Esophagus muscularis mucosa (tissue), 4 donors: ENCODE measurements around the gene MAP2K2. TPM values are rescaled to one million over a fixed set of nuclear protein-coding genes. Genes with fewer than 3 reads are reported as not detected.

Source experiments
- DNase-seq: peaks from one replicate; pipeline ENCODE4 v3.0.0-alpha.2; 2017; ENCODE audit errors: extremely low spot score
- H3K27ac ChIP-seq, 4 donors: fragments of 200-600 bp; sonication (generic); replicated peaks in 1 of 4; 1 replicate in 3 of 4; 2 replicates in 1 of 4; pipeline ENCODE4 v1.5.1; 2016 to 2019; ENCODE audit warnings: mild to moderate bottlenecking in 1 of 4
- H3K27me3 ChIP-seq, 4 donors: fragments of 200-600 bp; sonication (generic); one replicate each; pipeline versions ENCODE4 v1.5.1 to v1.6.0; 2016 to 2019
- H3K36me3 ChIP-seq, 4 donors: fragments of 200-600 bp; sonication (generic); one replicate each; pipeline ENCODE4 v1.5.1; 2016 to 2019
- H3K4me1 ChIP-seq, 4 donors: fragments of 200-600 bp; sonication (generic); one replicate each; pipeline ENCODE4 v1.5.1; 2016 to 2019
- H3K4me3 ChIP-seq, 4 donors: fragments of 200-600 bp; sonication (generic); 1 replicate in 2 of 4; 2 replicates in 2 of 4; pipeline ENCODE4 v1.5.1; 2016 to 2019; ENCODE audit warnings: mild to moderate bottlenecking in 4 of 4, moderate library complexity in 1 of 4
- H3K9me3 ChIP-seq, 4 donors: fragments of 200-600 bp; sonication (generic); 1 replicate in 3 of 4; 2 replicates in 1 of 4; pipeline ENCODE4 v1.5.1; 2016 to 2019
- CTCF ChIP-seq, 3 experiments: fragments of 200-600 bp in 2 of 3; fragments of 450-650 bp in 1 of 3; sonication (generic) in 2 of 3; IDR thresholded peaks; one replicate each; pipeline ENCODE4 v1.5.1; 2017 to 2019; ENCODE audit warnings: antibody characterized with exemption in 3 of 3, mild to moderate bottlenecking in 2 of 3, moderate library complexity in 1 of 3
- EP300 ChIP-seq: sonication (generic); formaldehyde crosslinking; IDR thresholded peaks from one replicate; pipeline ENCODE4 v1.6.1; 2017; ENCODE audit warnings: antibody characterized with exemption
- POLR2A ChIP-seq: fragments of 450-650 bp; IDR thresholded peaks from one replicate; pipeline ENCODE4 v1.6.1; 2017; ENCODE audit warnings: antibody characterized with exemption, moderate library complexity, mild to moderate bottlenecking, low read depth
- POLR2AphosphoS5 ChIP-seq, 2 donors: sonication (generic); formaldehyde crosslinking; IDR thresholded peaks; one replicate each; pipeline ENCODE4 v1.6.1; 2017; ENCODE audit warnings: antibody characterized with exemption in 2 of 2
- WGBS: methylation state at CpG from one replicate; pipeline ENCODE4 v1.1.5; 2018; 5-methylcytosine and 5-hydroxymethylcytosine counted together
- intact Hi-C: fragments of 100-400 bp; cut with DNase I; formaldehyde crosslinking; loops from one replicate; pipeline ENCODE4 v1.15.1; 2023
- total RNA-seq, 4 donors: library from RNA; depleted of rRNA; stranded (reverse); fragments of >200 nt; gene quantifications; one replicate each; pipeline versions ENCODE4 v1.1.0 to v1.2.1, GENCODE V29; 2016

The MAP2K2 gene
- total RNA-seq, 4 donors from 2014 or later = 59.0 to 145 (median 101) TPM

- Histone ChIP-seq H3K4me1 (peaks cover 59 to 92% (median 80%) of the 10 kb centered on the region in 4 donors), H3K4me3 (no peak overlapping the region), H3K27me3 (no peaks in the 10 kb centered on the region), H3K9me3 (no peaks in the 10 kb centered on the region), H3K36me3 (peaks cover 23 to 62% (median 54%) of the 10 kb centered on the region in 4 donors), H3K27ac (no peak overlapping the region)
- WGBS = 95% methylated on average over 14 of the region's 20 CpGs
- DNase-seq = no peak
- intact Hi-C loops = loop anchor here (5.0 kb wide), 1 partner anchor 38 kb away; no protein-coding TSS in a partner anchor
- TF ChIP-seq POLR2A = no peak
Measured at GRCh38 chr19:4055209-4055552, 68.7 kb downstream of the MAP2K2 start.

- H3K36me3 ChIP-seq = peaks cover 23 to 68% (median 57%) of the 10 kb centered on the region in 4 donors
- H3K27ac ChIP-seq = no peak overlapping the region
- TF ChIP-seq CTCF (IDR thresholded peaks at IDR 0.05) = no peak
- TF ChIP-seq POLR2AphosphoS5 (IDR thresholded peaks at IDR 0.05) = no peak
- no peak for TF ChIP-seq EP300
- no peak for TF ChIP-seq POLR2A
- no peaks in the 10 kb centered on the region for H3K9me3 ChIP-seq
- intact Hi-C loops = loop anchor here (5.0 kb wide), 1 partner anchor 37 kb away; no protein-coding TSS in a partner anchor
- WGBS = 95% methylated on average over 25 of the region's 91 CpGs
- H3K4me3 ChIP-seq = no peak overlapping the region
- peaks cover 58 to 92% (median 80%) of the 10 kb centered on the region in 4 donors for H3K4me1 ChIP-seq
- no peaks in the 10 kb centered on the region for H3K27me3 ChIP-seq
- DNase-seq = no peak
Measured at GRCh38 chr19:4054441-4055208, 69.3 kb downstream of the MAP2K2 start.

- TF ChIP-seq POLR2A = no peak
- peak in 1 of 2 donors; percentile 30 for TF ChIP-seq POLR2AphosphoS5 (IDR thresholded peaks at IDR 0.05)
- no peak for DNase-seq
- WGBS = 87% methylated on average over 52 of the region's 82 CpGs
- Histone ChIP-seq H3K27ac (peak overlapping the region in 1 of 4 donors; percentile 82), H3K4me1 (peaks cover 58 to 89% (median 77%) of the 10 kb centered on the region in 4 donors), H3K36me3 (peaks cover 23 to 75% (median 63%) of the 10 kb centered on the region in 4 donors), H3K9me3 (no peaks in the 10 kb centered on the region), H3K27me3 (no peaks in the 10 kb centered on the region), H3K4me3 (peak overlapping the region in 2 of 4 donors; percentile 14 to 32)
- intact Hi-C loops = no loop called here
Measured at GRCh38 chr19:4053423-4054324, 70.2 kb downstream of the MAP2K2 start.

DNA sequence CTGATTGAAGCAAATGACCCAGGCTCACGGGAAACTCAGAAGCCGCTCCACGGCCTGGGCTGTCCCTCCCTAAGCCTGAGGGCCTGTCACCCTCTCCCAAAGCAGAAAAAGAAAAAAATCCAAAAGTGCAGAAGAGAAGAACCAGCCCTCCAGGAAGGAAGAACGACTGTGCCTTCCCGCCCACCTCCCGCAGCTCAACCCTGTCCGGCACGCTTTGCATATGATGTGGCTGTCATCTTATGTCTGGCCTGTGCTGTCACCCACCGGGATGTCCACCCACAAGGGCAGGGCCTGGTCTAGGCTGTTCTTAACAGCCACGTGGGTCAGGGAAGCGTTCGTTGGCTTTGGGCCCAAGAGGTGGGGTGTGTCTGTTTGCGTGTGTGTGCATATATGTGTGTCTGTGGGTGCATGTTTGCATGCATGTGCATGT lies 70.9 kb downstream of the MAP2K2 start:
- TF ChIP-seq POLR2A (no peak), EP300 (no peak)
- no peaks in the 10 kb centered on the region for H3K27me3 ChIP-seq
- H3K36me3 ChIP-seq = peaks cover 25 to 82% (median 68%) of the 10 kb centered on the region in 4 donors
- peaks cover 52 to 87% (median 70%) of the 10 kb centered on the region in 4 donors for H3K4me1 ChIP-seq
- intact Hi-C loops = no loop called here
- no peak for DNase-seq
- no peaks in the 10 kb centered on the region for H3K9me3 ChIP-seq
- H3K27ac ChIP-seq = peak overlapping the region; percentile 53 to 82 (median 75)
- WGBS = 33% methylated on average over 13 of the region's 13 CpGs
- H3K4me3 ChIP-seq = peak overlapping the region; percentile 0 to 33 (median 23)

DNA sequence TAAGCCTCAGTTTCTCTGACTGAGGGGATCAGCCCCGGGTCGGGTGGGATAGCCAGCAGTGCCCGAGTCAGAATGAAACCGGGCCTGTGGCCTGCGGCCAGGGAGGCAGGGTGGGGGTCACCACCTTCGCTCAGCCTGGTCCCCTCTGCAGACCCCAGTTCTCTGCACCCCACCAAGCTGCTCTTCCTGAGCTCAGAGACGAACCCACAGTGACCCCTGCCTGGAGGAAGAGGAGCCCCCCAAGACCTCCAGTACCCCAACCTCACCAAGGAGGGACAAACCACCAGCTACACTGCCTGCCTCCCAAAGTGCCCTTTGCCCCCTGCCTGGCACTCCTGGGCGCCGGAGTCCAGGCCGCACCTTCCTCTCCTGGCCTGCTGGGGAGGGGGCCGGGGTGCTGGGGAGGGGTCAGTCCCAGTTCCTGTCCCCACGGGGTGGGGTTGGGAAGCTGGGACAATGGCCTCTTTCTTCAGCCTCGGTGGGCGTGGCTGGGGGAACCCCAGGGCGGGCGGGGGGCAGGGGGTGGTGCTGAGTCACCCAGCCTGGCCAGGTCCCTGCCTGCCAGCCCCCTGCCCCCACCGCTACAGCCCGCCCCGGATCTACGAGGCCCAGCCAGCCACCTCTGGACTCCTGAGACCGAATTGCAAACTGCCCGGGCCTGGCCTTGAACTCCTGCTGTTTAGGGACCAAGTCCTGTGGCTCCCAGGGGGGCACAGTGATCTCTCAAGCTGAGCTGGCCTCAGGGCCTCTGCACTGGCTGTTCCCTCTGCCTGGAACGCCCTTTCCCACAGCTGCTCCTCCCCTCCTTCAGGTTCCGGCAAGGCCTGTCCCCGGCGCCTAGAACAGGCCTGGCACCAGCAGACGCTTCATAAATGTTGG lies 71.6 kb downstream of the MAP2K2 start:
- Histone ChIP-seq H3K36me3 (peaks cover 30 to 89% (median 74%) of the 10 kb centered on the region in 4 donors), H3K4me3 (peak overlapping the region; percentile 0 to 33 (median 23)), H3K27ac (peak overlapping the region; percentile 53 to 82 (median 75)), H3K27me3 (no peaks in the 10 kb centered on the region), H3K9me3 (no peaks in the 10 kb centered on the region), H3K4me1 (peaks cover 46 to 80% (median 64%) of the 10 kb centered on the region in 4 donors)
- TF ChIP-seq EP300 (no peak), POLR2AphosphoS5 (IDR thresholded peaks at IDR 0.05) (no peak), CTCF (IDR thresholded peaks at IDR 0.05) (no peak), POLR2A (no peak)
- intact Hi-C loops = no loop called here
- 17% methylated on average over 7 of the region's 27 CpGs for WGBS
- no peak for DNase-seq
